GM12864 (cell line): ENCODE measurements around the gene HJURP.

ENCODE experiments used
- DNase-seq: peaks from one replicate; pipeline ENCODE4 v3.0.0-alpha.2; 2011; ENCODE audit warnings: low read depth
- H3K4me3 ChIP-seq: 2 replicates; pipeline ENCODE4 v1.5.1; 2011; ENCODE audit warnings: mild to moderate bottlenecking, low read depth, low read length, control low read depth
- TF ChIP-seq, protein P1 (sequence below): IDR thresholded peaks from 2 replicates; pipeline ENCODE4 v1.5.1; 2011; ENCODE audit warnings: low read depth, mild to moderate bottlenecking, moderate library complexity, low read length, control low read depth, inconsistent platforms; ENCODE audit errors: missing control alignments

HJURP gene

DNA sequence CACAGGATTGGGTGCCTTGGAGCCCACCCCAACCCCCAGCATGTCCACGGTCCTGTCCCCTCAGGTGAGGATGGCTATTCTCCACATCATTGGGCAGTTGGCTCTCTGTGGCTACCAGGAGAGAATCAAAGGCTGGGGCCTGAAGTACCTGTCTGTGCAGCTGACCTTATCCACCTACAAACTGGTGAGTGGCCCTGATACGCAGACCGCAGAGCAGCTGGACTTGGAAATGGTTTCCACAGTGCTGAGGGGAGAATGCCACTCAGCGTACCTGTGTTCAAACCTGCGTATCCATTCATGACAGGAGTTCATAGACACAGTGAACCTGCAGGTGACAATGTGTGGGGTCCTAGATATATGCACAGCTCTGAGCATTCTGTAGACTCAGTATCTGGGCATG lies 54.6 kb downstream of the HJURP start:
- no peak for DNase-seq
- TF ChIP-seq, protein P1, sequence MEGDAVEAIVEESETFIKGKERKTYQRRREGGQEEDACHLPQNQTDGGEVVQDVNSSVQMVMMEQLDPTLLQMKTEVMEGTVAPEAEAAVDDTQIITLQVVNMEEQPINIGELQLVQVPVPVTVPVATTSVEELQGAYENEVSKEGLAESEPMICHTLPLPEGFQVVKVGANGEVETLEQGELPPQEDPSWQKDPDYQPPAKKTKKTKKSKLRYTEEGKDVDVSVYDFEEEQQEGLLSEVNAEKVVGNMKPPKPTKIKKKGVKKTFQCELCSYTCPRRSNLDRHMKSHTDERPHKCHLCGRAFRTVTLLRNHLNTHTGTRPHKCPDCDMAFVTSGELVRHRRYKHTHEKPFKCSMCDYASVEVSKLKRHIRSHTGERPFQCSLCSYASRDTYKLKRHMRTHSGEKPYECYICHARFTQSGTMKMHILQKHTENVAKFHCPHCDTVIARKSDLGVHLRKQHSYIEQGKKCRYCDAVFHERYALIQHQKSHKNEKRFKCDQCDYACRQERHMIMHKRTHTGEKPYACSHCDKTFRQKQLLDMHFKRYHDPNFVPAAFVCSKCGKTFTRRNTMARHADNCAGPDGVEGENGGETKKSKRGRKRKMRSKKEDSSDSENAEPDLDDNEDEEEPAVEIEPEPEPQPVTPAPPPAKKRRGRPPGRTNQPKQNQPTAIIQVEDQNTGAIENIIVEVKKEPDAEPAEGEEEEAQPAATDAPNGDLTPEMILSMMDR = no peak

DNA sequence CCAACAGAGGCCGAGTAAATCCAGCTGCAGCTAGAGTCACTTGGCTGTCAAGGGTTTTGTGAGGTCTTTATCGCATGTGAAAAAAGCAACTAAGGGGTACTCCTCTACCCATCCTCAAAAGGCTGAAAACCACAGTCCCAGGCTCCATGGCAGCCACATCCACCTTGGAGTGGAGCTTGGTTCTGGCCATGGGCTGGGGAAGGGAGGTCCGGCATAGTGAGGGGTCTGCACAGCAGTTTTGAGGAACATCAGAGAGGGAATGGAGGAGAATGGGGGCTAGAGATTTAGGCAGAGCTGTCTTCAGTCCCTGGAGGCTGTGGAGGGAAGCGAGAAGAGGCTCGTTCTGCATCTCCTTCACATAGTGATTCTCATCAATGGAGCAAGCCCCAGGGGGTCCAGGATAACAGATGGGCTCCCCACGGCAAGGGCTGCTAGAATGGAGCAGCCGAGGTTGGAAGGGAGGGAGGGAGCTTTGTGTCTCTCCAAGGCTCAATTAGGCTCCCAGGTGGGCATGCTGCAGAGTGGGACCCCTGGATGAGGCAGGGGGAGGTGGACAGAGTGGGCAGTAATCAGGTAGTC lies 55.2 kb downstream of the HJURP start:
- no peak for DNase-seq
- H3K4me3 ChIP-seq = no peak overlapping the region
- TF ChIP-seq, protein P1 = no peak

More for the DNA sequence above, 54.6 kb downstream of the HJURP start:
- H3K4me3 ChIP-seq = no peak overlapping the region

DNA sequence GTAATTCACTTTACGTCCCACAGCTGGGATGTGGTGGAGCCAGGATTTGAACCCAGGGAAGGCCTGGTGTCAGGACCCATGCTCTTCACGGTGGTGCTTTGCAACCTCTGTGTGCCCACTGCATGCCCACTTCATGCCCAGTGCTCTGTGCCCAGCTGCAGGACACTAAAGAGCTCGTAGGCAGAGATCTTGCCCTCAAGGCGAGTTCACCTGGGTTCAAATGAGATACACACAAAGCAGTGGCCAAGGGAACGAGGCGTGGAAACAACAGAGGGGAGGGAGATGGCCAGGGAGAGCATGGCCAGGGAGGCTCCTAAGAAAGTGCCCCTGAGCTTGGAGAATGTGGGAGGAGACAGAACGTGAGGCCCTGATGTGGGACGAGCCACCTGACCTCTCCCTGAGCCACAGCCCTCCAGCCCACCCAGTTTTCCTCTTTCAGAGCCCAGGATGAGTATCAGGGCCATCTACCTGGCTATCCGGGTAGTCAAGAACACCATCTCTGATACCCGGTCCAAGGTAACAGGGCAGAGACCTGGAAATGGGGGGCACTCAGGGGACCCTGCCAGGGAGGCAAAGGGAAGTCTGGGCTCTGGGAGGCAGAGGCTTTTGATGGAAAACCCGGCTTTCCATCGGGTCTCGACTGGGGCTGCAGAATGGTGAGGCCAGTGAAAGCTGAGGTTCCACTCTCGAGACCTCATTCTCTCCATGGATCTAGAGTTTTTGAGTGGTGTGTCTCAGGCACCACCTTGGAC lies 55.8 kb downstream of the HJURP start:
- DNase-seq = no peak
- TF ChIP-seq, protein P1 = no peak
- no peak overlapping the region for H3K4me3 ChIP-seq

DNA sequence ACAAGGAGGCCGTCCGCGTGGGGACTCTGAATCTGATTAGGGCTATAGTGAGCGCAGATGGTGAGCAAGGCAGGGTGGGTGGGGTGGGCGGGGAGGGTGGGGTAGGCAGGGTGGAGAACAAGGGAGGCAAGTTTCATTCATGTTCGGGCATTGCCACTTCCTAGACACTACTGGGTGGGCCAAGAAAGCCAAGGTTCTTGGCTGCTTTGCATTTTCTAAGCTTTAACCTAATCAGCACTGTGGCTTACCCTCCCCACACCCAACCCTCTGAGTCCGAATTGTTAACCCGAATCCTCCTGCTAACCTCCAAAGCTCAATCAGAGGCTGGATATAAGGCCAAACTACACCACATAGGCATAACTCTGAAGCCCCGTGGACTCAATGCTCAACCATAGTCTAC lies 58.1 kb downstream of the HJURP start:
- DNase-seq = no peak
- H3K4me3 ChIP-seq = no peak overlapping the region
- TF ChIP-seq, protein P1 = no peak

DNA sequence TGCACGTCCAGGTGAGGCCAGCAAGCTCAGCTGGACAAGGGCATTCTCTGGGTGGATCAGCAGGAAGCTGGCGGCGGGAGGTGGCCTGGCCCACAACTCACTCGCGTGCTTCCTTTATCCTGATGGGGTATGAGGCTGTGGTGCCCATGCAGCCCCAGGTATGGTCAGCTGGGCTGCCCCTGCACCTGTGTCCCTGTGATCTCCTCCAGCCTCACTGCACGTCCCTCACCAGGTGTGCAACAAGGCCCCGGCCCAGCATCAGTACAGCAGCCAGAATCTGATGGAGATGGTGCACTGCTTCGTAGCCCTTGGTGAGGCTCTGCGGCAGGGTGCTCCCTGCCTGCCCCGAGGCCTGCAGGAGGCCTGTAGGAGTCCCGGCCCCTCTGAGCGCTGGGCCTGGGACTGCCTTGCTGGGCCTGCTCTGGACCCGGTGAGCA lies 58.6 kb downstream of the HJURP start:
- no peak for DNase-seq
- H3K4me3 ChIP-seq = no peak overlapping the region
- TF ChIP-seq, protein P1 = no peak

DNA sequence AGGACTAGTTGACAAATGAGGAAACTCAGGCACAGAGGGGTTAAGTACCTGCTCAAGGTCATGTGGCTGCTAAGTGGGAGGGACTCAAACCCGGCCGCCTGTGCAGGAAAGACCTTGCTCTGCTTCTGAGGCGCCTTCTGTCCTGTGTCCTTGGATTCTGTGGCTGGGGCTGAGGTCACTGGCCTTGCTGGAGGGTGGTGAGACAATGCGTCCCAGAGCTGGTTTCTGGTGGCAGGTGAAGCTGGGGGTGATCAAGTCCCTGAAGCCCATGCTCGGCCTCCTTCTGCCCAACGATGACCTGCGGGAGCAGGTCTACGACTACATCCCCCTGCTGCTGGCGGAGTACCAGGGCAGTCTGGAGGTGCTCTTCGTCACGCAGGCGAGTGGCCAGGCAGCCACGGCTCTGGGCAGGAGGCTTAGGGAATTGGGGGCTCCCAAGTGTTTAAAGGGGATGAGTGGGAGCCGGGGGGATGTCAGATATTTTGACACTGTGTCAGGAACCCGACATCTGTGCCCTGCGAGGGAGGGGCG lies 60.1 kb downstream of the HJURP start:
- TF ChIP-seq, protein P1 = no peak
- DNase-seq = no peak
- H3K4me3 ChIP-seq = no peak overlapping the region
